Sciatic nerve (tissue), 2 donors: ENCODE data around the gene LAMTOR2. TPM values are rescaled to one million over a fixed set of nuclear protein-coding genes. Genes with fewer than 3 reads are reported as not detected.
"Not testable (repeated sequence)": the region's sequence is repeated elsewhere in the genome, so short reads cannot be mapped to it uniquely, and the experiment has no call there.

Source experiments
- ATAC-seq: fragments of 200-7000 bp; cut with Tn5 transposase; one replicate; pipeline ENCODE4 v1.9.1; 2020; ENCODE audit warnings: mild to moderate bottlenecking, moderate library complexity
- DNase-seq: peaks from one replicate; pipeline ENCODE4 v3.0.0-alpha.2; 2020; ENCODE audit warnings: low spot score
- intact Hi-C: fragments of 100-400 bp; cut with DNase I; formaldehyde crosslinking; loops from one replicate; pipeline ENCODE4 v1.14.2; 2022
- total RNA-seq: library from RNA; stranded (reverse); fragmentation: NEBNext Ultra II Directional; extraction: Animal tissue kit (Norgen Biotek cat#: 25700); gene quantifications from one replicate; pipeline ENCODE4 v1.2.1, GENCODE V29; 2021
- donor health status: DM: no; HTN: no; CAD: no.
- donor health status: DM: no; HTN: no; CAD: no.

Gene LAMTOR2
- 35.8 TPM for total RNA-seq

- ATAC-seq, result peak; percentile 95
- DNase-seq, result peak; percentile 99
- intact Hi-C loops, result no loop called here
These were observed at the start of gene LAMTOR2 for GRCh38 chr1:156054500-156055280. Gene LAMTOR2, plus strand, starts transcription at chr1:156054782. Its CDS starts 108 bp downstream, at chr1:156054890.

- DNase-seq (no peak), ATAC-seq (no peak)
- intact Hi-C loops, result no loop called here
These were observed 49.6 kb upstream of the LAMTOR2 start for GRCh38 chr1:156004843-156005584.

GRCh38 chr1:156006666-156007376, 47.8 kb upstream of the LAMTOR2 start:
- ATAC-seq (peak; percentile 31), DNase-seq (no peak)
- intact Hi-C loops, result no loop called here

- no peak for DNase-seq
- intact Hi-C loops, result no loop called here
- ATAC-seq, result no peak
These were observed 45.2 kb upstream of the LAMTOR2 start for GRCh38 chr1:156009404-156009803.

DNA sequence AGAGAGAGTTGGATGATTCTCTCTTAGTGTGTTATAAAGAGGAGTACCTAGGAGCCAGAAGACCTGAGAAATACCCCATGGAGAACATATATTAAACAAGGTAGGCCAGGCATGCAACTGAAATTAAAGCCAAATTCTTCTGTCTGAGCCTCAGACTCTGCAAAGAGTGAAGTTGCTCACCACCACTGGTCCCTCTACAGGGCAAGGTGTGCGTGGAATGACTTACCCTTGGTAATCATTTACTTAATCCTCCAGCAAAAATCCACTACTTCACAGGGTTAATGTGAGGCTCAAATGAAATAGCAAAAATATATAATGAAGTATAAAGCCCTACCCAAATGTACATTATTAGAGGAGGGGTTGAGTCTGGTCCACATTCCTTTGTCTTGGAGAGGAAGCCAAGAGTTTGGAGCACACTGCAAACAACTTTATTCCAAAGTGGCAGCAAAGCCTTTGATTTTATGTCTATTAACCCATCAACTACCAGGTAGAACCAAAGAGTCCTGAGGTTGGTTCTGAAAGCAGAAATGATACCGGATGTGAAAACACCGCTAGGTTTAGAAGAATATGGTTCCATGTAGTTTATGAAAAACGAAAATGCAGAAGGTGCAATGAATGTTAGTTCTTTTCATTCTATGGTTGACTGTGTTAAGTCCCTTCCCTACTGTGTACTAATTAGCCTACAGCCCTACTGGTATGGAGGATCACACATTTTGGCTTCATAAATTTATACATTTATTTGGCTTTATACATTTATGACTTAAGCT, 42.3 kb upstream of the LAMTOR2 start:
- intact Hi-C loops, result no loop called here
- ATAC-seq (no peak), DNase-seq (no peak)

DNA sequence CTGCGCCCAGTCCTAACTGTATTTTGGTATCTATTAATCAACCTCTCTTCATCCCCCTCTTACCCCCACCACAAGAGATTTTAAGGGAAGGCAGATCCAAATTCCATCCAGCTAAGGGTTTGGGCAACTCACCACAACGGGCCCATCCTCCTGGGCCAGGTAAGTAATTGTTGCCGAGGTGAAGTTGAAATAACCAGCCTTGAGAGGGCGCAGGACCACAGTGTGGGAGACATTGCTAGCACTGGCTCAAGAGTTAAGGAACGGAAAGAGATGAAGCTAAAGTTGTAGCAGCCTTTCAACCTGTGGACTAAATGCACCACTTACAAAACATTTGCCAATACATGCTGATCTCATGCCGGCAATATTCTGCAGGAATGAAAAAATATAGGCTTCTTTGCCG, 39.8 kb upstream of the LAMTOR2 start:
- intact Hi-C loops, result no loop called here
- ATAC-seq (no peak), DNase-seq (no peak)

DNA sequence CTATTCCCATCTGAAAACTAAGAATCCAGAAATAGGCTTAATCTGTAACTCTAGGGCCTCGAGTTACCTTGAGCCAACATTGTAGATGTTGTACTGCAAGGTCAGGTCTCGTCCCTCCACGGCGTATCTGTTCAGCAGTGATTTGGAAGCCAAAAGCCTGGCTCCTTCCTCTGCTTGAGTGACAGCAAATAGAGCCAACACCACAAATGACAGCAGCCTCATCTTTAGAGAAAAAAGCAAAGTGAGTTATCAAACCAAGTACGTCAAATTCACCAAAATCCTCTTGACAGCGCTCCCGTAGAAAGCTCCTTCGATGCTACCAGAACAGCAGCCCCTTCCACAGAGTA, 34.7 kb upstream of the LAMTOR2 start:
- DNase-seq (no peak), ATAC-seq (no peak)
- intact Hi-C loops, result no loop called here

DNA sequence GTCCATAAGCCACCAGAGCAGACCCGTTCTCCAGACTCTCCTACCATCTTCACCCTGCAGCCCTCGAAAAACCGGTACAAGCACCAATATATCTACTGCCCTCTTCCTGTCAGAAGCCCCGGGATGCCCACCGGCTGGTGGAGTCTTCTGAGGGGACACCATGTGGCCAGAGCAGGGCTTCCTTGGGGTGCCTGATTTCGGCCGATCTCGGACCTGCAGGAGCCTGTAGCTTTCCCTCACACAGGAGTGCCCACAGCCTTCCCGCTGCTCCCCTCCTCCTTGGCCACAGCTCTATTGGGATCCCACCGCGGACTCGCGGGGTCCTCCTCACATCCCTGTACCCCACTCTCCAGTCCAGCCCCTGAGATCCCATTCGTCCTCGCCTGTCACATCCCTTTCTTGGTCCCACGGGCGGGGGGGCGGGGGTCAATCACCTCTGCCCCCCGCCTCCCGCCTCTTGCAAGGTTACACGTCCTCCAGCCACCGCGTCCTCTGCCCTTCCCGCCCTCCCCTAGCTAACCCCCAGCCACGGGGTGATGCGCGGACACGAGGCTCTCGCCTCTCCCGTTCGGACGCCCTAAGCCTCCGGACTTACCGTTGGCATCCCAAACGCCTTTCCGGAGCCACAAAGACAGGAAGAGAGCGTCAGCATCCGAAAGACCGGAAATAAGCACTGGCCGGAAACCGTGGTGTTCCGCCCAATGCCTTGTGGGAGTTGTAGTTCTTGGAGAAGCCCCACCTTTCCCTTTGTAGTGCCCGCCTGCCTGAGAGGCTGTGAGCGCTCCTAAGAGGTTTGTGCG, 34.1 kb upstream of the LAMTOR2 start, which contains the start of gene SSR2:
Gene SSR2 (minus strand): TSS at position 659 of the 800 bp plus-strand sequence. CDS start 784 bp downstream, outside the sequence.
- peak; percentile 99 for ATAC-seq
- intact Hi-C loops, result no loop called here
- peak; percentile 91 for DNase-seq

DNA sequence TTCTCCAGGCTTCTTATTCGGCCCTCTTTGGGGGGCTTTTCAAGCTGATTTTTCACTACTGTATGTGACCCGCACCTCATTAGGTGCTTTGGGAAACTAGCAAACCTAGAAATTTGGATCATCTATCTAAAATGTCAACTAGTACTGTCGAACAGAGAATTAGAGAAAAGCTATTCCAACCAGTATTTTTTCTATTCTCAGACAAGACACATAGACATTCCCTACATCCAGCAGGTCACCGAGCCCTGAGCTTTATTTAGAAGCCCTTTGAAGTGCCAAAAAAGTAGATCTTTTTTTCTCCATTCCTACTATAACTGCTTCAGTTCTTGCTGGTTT, 33.5 kb upstream of the LAMTOR2 start:
- intact Hi-C loops, result no loop called here
- no peak for DNase-seq
- no peak for ATAC-seq

GRCh38 chr1:156021954-156022353, 32.6 kb upstream of the LAMTOR2 start:
- intact Hi-C loops, result no loop called here
- no peak for DNase-seq
- no peak for ATAC-seq

DNA sequence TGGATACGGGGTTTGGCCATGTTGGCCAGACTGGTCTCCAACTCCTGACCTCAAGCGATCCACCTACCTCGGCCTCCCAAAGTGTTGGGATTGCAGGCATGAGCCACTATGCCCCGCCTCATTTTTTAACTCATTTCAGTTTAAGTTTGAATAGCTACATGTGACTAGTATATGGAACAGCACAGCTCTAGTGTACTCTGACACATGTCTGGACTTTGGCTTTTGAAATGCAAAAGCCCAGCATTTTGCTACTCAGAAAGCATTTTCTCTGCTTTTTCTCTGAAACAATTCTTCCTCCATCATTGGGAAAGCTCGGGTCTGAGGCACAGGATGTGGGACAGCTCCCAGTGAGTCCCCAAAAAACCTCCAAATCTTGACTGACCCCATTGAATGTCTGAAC, 29.8 kb upstream of the LAMTOR2 start:
- intact Hi-C loops, result no loop called here
- DNase-seq (no peak), ATAC-seq (no peak)

- ATAC-seq (peak; percentile 21), DNase-seq (no peak)
These were observed 28.7 kb upstream of the LAMTOR2 start for GRCh38 chr1:156025876-156026275.

DNA sequence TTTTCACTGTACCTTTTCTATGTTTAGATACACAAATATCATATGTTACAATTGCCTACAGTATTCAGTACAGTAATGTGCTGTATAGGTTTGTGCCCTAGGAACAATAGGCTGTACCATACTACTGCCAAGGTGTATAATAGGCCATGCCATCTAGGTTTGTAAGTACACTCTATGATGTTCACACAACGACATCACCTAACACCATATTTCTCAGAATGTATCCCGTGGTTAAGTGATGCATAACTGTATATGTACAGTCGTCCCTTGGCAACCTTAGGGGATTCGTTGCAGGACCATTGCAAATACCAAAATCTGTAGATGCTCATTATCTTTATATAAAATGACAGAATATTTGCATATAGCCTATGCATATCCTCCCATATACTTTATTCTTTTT, 28.0 kb upstream of the LAMTOR2 start:
- no peak for DNase-seq
- intact Hi-C loops, result no loop called here
- no peak for ATAC-seq

More at GRCh38 chr1:156025876-156026275, 28.7 kb upstream of the LAMTOR2 start:
- intact Hi-C loops, result no loop called here

GRCh38 chr1:156033011-156033410, 21.6 kb upstream of the LAMTOR2 start:
- DNase-seq (no peak), ATAC-seq (no peak)
- intact Hi-C loops, result no loop called here

GRCh38 chr1:156034991-156035390, 19.6 kb upstream of the LAMTOR2 start:
- intact Hi-C loops, DNase-seq, ATAC-seq: not testable (repeated sequence)

DNA sequence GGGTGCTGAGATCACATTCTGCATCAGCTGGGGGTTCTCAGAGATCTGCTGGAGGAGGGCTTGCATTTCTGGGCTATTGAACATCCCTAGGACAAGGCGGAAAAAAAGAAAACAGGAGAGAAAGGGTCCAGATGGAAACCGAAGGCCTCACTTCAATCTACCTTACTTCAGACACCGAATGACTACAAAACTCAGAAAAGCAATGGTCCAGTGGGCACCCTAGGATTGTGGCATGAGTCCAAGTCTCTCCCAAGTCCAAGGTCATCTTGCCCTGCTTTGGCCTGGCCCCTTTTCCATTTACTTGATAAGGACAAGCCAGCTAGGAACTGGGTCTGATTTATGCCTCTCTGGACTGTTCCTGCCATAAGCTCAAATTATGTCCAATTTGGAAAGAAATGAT, 11.8 kb upstream of the LAMTOR2 start:
- DNase-seq, result no peak
- intact Hi-C loops, result no loop called here
- ATAC-seq, result no peak

GRCh38 chr1:156045076-156045475, 9.5 kb upstream of the LAMTOR2 start:
- ATAC-seq, result no peak
- DNase-seq, result no peak
- intact Hi-C loops, result no loop called here

GRCh38 chr1:156048663-156049258, 5.8 kb upstream of the LAMTOR2 start:
- intact Hi-C loops, result no loop called here
- no peak for DNase-seq
- ATAC-seq, result no peak
